ENCODE data around the gene DNAH14. TPM values are rescaled to one million over a fixed set of nuclear protein-coding genes. Genes with fewer than 3 reads are reported as not detected.

The DNAH14 gene
- total and polyA plus RNA-seq, 2 experiments from 2014 or later: 55.3 to 80.2 TPM

GRCh38 chr1:225350872-225351271 lies 421.4 kb downstream of the DNAH14 start:
- Mint-ChIP-seq H3K9me3 (no peaks in the 10 kb centered on the region; the same call in 2 of the 3 replicates), H3K36me3 (ENCODE audit: low read depth) (no peaks in the 10 kb centered on the region), H3K27me3 (ENCODE audit: insufficient read depth, low read depth, poor library complexity) (no peaks in the 10 kb centered on the region)

GRCh38 chr1:225354906-225355305 lies 425.4 kb downstream of the DNAH14 start:
- H3K4me3 ChIP-seq: no peak overlapping the region
- Mint-ChIP-seq H3K27me3 (ENCODE audit: insufficient read depth, low read depth, poor library complexity) (no peaks in the 10 kb centered on the region), H3K36me3 (ENCODE audit: low read depth) (no peaks in the 10 kb centered on the region), H3K4me3 (no peak overlapping the region), H3K27ac (no peak overlapping the region), H3K9me3 (no peaks in the 10 kb centered on the region), H3K4me1 (no peaks in the 10 kb centered on the region)
- DNase-seq (ENCODE audit: low spot score) (no peak), ATAC-seq (no peak)
- H3K27ac ChIP-seq (ENCODE audit: low read depth): no peak overlapping the region
- H4K20me1 ChIP-seq (replicated peaks; ENCODE audit: insufficient read depth): no peaks in the 10 kb centered on the region
- no peaks in the 10 kb centered on the region for H3K27me3 ChIP-seq (ENCODE audit: insufficient read depth)
- no peaks in the 10 kb centered on the region for H3K4me1 ChIP-seq (ENCODE audit: insufficient read depth)
- H2AFZ ChIP-seq: no peak overlapping the region
- H3K79me2 ChIP-seq (replicated peaks; ENCODE audit: insufficient read depth): no peaks in the 10 kb centered on the region
- no peaks in the 10 kb centered on the region for H3F3A ChIP-seq (replicated peaks; ENCODE audit: low read depth)
- H3K9me2 ChIP-seq (ENCODE audit: insufficient read depth): no peaks in the 10 kb centered on the region
- no peaks in the 10 kb centered on the region for H3K36me3 ChIP-seq (ENCODE audit: insufficient read depth)
- H3K4me2 ChIP-seq: no peak overlapping the region
- TF ChIP-seq STAT1 (IDR thresholded peaks at IDR 0.05; ENCODE audit: unreplicated experiment) (no peak), EZH2phosphoT487 (IDR thresholded peaks at IDR 0.05; ENCODE audit: unreplicated experiment) (no peak), NANOG (IDR thresholded peaks at IDR 0.05; ENCODE audit: borderline replicate concordance) (no peak), CTCF (conservative IDR thresholded peaks at IDR 0.05; ENCODE audit: low read depth in 2 of 2) (no peak)
- TF ChIP-seq, protein P1, sequence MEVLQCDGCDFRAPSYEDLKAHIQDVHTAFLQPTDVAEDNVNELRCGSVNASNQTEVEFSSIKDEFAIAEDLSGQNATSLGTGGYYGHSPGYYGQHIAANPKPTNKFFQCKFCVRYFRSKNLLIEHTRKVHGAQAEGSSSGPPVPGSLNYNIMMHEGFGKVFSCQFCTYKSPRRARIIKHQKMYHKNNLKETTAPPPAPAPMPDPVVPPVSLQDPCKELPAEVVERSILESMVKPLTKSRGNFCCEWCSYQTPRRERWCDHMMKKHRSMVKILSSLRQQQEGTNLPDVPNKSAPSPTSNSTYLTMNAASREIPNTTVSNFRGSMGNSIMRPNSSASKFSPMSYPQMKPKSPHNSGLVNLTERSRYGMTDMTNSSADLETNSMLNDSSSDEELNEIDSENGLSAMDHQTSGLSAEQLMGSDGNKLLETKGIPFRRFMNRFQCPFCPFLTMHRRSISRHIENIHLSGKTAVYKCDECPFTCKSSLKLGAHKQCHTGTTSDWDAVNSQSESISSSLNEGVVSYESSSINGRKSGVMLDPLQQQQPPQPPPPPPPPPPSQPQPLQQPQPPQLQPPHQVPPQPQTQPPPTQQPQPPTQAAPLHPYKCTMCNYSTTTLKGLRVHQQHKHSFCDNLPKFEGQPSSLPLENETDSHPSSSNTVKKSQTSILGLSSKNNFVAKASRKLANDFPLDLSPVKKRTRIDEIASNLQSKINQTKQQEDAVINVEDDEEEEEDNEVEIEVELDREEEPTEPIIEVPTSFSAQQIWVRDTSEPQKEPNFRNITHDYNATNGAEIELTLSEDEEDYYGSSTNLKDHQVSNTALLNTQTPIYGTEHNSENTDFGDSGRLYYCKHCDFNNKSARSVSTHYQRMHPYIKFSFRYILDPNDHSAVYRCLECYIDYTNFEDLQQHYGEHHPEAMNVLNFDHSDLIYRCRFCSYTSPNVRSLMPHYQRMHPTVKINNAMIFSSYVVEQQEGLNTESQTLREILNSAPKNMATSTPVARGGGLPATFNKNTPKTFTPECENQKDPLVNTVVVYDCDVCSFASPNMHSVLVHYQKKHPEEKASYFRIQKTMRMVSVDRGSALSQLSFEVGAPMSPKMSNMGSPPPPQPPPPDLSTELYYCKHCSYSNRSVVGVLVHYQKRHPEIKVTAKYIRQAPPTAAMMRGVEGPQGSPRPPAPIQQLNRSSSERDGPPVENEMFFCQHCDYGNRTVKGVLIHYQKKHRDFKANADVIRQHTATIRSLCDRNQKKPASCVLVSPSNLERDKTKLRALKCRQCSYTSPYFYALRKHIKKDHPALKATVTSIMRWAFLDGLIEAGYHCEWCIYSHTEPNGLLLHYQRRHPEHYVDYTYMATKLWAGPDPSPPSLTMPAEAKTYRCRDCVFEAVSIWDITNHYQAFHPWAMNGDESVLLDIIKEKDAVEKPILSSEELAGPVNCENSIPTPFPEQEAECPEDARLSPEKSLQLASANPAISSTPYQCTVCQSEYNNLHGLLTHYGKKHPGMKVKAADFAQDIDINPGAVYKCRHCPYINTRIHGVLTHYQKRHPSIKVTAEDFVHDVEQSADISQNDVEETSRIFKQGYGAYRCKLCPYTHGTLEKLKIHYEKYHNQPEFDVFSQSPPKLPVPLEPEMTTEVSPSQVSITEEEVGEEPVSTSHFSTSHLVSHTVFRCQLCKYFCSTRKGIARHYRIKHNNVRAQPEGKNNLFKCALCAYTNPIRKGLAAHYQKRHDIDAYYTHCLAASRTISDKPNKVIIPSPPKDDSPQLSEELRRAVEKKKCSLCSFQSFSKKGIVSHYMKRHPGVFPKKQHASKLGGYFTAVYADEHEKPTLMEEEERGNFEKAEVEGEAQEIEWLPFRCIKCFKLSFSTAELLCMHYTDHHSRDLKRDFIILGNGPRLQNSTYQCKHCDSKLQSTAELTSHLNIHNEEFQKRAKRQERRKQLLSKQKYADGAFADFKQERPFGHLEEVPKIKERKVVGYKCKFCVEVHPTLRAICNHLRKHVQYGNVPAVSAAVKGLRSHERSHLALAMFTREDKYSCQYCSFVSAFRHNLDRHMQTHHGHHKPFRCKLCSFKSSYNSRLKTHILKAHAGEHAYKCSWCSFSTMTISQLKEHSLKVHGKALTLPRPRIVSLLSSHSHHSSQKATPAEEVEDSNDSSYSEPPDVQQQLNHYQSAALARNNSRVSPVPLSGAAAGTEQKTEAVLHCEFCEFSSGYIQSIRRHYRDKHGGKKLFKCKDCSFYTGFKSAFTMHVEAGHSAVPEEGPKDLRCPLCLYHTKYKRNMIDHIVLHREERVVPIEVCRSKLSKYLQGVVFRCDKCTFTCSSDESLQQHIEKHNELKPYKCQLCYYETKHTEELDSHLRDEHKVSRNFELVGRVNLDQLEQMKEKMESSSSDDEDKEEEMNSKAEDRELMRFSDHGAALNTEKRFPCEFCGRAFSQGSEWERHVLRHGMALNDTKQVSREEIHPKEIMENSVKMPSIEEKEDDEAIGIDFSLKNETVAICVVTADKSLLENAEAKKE (CRISPR knock-in tag; IDR thresholded peaks at IDR 0.05): no peak

More at GRCh38 chr1:225350872-225351271, 421.4 kb downstream of the DNAH14 start:
- no peaks in the 10 kb centered on the region for H3K36me3 ChIP-seq (ENCODE audit: insufficient read depth)
- H3K9me2 ChIP-seq (ENCODE audit: insufficient read depth): no peaks in the 10 kb centered on the region
- H3K4me1 ChIP-seq (ENCODE audit: insufficient read depth): no peaks in the 10 kb centered on the region; the same call in 1 of the 2 replicates
- no peaks in the 10 kb centered on the region for H3F3A ChIP-seq (replicated peaks; ENCODE audit: low read depth)
- no peak overlapping the region for H3K27ac ChIP-seq (ENCODE audit: low read depth)
- no peaks in the 10 kb centered on the region for H4K20me1 ChIP-seq (replicated peaks; ENCODE audit: insufficient read depth)
- H3K27me3 ChIP-seq (ENCODE audit: insufficient read depth): no peaks in the 10 kb centered on the region
- H2AFZ ChIP-seq: no peak overlapping the region
- Mint-ChIP-seq H3K4me3 (no peak overlapping the region), H3K4me1 (peaks cover 3% of the 10 kb centered on the region; the same call in 2 of the 3 replicates), H3K27ac (no peak overlapping the region)
- H3K79me2 ChIP-seq (replicated peaks; ENCODE audit: insufficient read depth): no peaks in the 10 kb centered on the region
- no peak overlapping the region for H3K4me3 ChIP-seq
- no peak overlapping the region for H3K4me2 ChIP-seq
- no peak for DNase-seq (ENCODE audit: low spot score)
- no peak for ATAC-seq
- TF ChIP-seq, protein P2, sequence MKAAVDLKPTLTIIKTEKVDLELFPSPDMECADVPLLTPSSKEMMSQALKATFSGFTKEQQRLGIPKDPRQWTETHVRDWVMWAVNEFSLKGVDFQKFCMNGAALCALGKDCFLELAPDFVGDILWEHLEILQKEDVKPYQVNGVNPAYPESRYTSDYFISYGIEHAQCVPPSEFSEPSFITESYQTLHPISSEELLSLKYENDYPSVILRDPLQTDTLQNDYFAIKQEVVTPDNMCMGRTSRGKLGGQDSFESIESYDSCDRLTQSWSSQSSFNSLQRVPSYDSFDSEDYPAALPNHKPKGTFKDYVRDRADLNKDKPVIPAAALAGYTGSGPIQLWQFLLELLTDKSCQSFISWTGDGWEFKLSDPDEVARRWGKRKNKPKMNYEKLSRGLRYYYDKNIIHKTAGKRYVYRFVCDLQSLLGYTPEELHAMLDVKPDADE (IDR thresholded peaks at IDR 0.05): no peak
- TF ChIP-seq CTCF (conservative IDR thresholded peaks at IDR 0.05; ENCODE audit: low read depth in 2 of 2): no peak
- TF ChIP-seq POLR2AphosphoS5 (IDR thresholded peaks at IDR 0.05; ENCODE audit: low read depth): no peak

Data from GM23338 (cell line).